Suprapubic skin (tissue), 4 donors: ENCODE measurements around the gene ETV2. TPM values are rescaled to one million over a fixed set of nuclear protein-coding genes. Genes with fewer than 3 reads are reported as not detected.

Experiments used
- DNase-seq, 2 donors: peaks; one replicate each; pipeline ENCODE4 v3.0.0-alpha.2; 2019; ENCODE audit warnings: low spot score in 2 of 2
- H3K27ac ChIP-seq: fragments of 200-600 bp; sonication (generic); one replicate; pipeline ENCODE4 v1.5.1; 2019
- H3K27me3 ChIP-seq: fragments of 200-600 bp; sonication (generic); one replicate; pipeline ENCODE4 v1.5.1; 2019
- H3K36me3 ChIP-seq: fragments of 200-600 bp; sonication (generic); one replicate; pipeline ENCODE4 v1.5.1; 2019
- H3K4me1 ChIP-seq: fragments of 200-600 bp; sonication (generic); one replicate; pipeline ENCODE4 v1.5.1; 2019
- H3K4me3 ChIP-seq: fragments of 200-600 bp; sonication (generic); one replicate; pipeline ENCODE4 v1.5.1; 2019; ENCODE audit warnings: mild to moderate bottlenecking
- H3K9me3 ChIP-seq: fragments of 200-600 bp; sonication (generic); one replicate; pipeline ENCODE4 v1.5.1; 2019
- EP300 ChIP-seq: sonication (generic); formaldehyde crosslinking; IDR thresholded peaks from one replicate; pipeline ENCODE4 v1.6.1; 2017; ENCODE audit warnings: antibody characterized with exemption
- POLR2A ChIP-seq, 2 donors: fragments of 450-650 bp; IDR thresholded peaks; one replicate each; pipeline ENCODE4 v1.6.1; 2017; ENCODE audit warnings: antibody characterized with exemption in 2 of 2, mild to moderate bottlenecking in 2 of 2, moderate library complexity in 2 of 2
- POLR2AphosphoS5 ChIP-seq, 3 donors: sonication (generic); formaldehyde crosslinking; IDR thresholded peaks; one replicate each; pipeline ENCODE4 v1.6.1; 2017; ENCODE audit warnings: antibody characterized with exemption in 3 of 3
- WGBS: methylation state at CpG from one replicate; pipeline ENCODE4 v1.1.5; 2018; 5-methylcytosine and 5-hydroxymethylcytosine counted together
- total RNA-seq, 4 donors: library from RNA; depleted of rRNA; stranded (reverse); fragments of >200 nt; gene quantifications; one replicate each; pipeline ENCODE4 v1.1.0, GENCODE V29; 2016
- TF ChIP-seq, protein P1 (sequence below), 2 donors: fragments of 200-600 bp in 1 of 2; fragments of 450-650 bp in 1 of 2; sonication (generic) in 1 of 2; IDR thresholded peaks; one replicate each; pipeline ENCODE4 v1.5.1; 2016 to 2019; ENCODE audit warnings: antibody characterized with exemption in 2 of 2, mild to moderate bottlenecking in 1 of 2, moderate library complexity in 1 of 2

ETV2 gene
- total RNA-seq, 4 donors from 2014 or later: 1.0 to 4.0 (median 1.9) TPM

DNA sequence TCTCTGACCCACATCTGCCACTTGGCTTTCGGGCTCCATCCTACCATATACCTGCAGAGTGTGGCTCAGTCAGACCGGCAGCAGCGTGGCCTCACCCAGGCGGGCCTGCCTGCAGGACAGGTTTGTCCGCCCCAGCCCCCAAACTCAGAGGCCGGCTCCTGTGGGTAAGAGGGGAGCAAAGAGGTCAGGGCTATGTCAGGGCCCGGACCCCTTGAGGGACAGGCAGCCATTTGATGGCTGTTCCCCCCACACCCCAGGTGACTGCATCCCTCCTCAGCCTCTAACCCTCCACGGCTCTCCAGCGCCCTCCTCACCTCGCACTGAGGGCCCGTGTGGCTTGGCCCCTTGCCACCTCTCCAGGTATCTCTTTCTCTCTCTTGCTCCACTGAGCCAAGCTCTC is 50.5 kb downstream of the ETV2 start:
- no peak for TF ChIP-seq POLR2AphosphoS5 (IDR thresholded peaks at IDR 0.05)
- TF ChIP-seq POLR2A (IDR thresholded peaks at IDR 0.05): no peak
- TF ChIP-seq EP300: no peak
- TF ChIP-seq, protein P1, sequence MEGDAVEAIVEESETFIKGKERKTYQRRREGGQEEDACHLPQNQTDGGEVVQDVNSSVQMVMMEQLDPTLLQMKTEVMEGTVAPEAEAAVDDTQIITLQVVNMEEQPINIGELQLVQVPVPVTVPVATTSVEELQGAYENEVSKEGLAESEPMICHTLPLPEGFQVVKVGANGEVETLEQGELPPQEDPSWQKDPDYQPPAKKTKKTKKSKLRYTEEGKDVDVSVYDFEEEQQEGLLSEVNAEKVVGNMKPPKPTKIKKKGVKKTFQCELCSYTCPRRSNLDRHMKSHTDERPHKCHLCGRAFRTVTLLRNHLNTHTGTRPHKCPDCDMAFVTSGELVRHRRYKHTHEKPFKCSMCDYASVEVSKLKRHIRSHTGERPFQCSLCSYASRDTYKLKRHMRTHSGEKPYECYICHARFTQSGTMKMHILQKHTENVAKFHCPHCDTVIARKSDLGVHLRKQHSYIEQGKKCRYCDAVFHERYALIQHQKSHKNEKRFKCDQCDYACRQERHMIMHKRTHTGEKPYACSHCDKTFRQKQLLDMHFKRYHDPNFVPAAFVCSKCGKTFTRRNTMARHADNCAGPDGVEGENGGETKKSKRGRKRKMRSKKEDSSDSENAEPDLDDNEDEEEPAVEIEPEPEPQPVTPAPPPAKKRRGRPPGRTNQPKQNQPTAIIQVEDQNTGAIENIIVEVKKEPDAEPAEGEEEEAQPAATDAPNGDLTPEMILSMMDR (IDR thresholded peaks at IDR 0.05): no peak
- no peak overlapping the region for H3K4me3 ChIP-seq
- WGBS: 66% methylated on average over 4 of the region's 11 CpGs
- DNase-seq: no peak
- no peak overlapping the region for H3K27ac ChIP-seq
- no peaks in the 10 kb centered on the region for H3K4me1 ChIP-seq
- H3K36me3 ChIP-seq: no peaks in the 10 kb centered on the region
- no peaks in the 10 kb centered on the region for H3K9me3 ChIP-seq
- peaks cover 3% of the 10 kb centered on the region for H3K27me3 ChIP-seq

DNA sequence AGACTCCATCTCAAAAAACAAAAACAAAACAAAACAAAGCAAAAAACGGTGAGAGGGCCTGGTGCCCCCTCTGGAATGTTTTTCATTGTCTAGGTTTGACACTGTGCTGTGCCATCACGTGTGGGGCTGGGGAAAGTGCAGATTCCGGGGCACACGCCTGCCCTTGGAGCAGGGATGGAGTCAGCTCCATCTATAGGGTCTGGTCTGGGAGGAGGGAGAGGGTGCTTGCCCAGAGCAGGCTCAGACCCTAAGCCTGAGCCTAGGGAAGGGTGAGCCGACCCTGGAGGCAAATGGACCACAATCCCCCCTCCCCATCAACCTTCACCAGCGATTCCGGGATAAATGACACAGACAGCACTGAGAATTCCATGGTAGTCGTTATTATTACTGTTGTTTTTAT is 51.9 kb downstream of the ETV2 start:
- Histone ChIP-seq H3K27ac (no peak overlapping the region), H3K4me3 (no peak overlapping the region), H3K27me3 (no peaks in the 10 kb centered on the region), H3K36me3 (no peaks in the 10 kb centered on the region), H3K9me3 (no peaks in the 10 kb centered on the region), H3K4me1 (no peaks in the 10 kb centered on the region)
- WGBS: 18% methylated on average over 8 of the region's 8 CpGs
- TF ChIP-seq, protein P1 (IDR thresholded peaks at IDR 0.05): no peak
- no peak for DNase-seq

DNA sequence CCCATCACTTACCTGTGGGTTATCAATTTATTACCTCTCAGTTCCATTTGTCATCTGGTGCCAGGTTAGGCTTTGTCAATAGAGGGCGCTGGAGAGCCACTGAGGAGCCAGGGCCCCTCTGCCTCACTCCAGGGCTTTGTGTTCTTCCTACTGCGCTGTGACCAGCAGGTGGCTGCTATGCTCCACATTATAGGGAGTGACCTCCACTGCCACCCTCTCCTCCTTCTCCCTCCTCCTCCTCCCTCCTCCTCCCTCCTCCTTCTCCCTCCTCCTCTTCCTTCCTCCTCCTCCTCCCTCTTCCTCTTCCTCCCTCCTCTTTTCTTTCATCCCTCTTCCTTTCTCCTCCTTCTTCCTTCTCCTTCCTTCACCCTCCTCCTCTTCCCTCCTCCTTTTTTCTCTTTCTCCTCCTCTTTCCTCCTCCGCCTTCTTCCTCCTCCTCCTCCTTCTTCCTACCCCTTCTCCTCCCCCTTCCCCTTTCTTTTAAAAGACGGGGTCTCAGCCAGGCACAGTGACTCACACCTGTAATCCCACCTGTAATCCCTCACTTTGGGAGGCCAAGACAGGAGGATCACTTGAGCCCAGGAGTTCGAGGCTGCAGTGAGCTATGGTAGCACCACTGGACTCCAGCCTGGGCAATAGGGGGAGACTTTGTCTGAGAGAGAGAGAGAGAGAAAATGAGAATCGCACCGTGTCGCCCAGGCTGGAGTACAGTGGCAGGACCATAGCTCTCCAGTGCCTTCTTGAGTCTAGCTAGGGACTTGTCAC is 52.5 kb downstream of the ETV2 start:
- Histone ChIP-seq H3K27me3 (no peaks in the 10 kb centered on the region), H3K9me3 (no peaks in the 10 kb centered on the region), H3K36me3 (no peaks in the 10 kb centered on the region), H3K4me1 (no peaks in the 10 kb centered on the region), H3K4me3 (no peak overlapping the region), H3K27ac (no peak overlapping the region)
- peak; percentile 84 to 91 for DNase-seq
- WGBS: 33% methylated on average over 8 of the region's 8 CpGs
- TF ChIP-seq POLR2A (IDR thresholded peaks at IDR 0.05): no peak
- no peak for TF ChIP-seq EP300
- TF ChIP-seq POLR2AphosphoS5 (IDR thresholded peaks at IDR 0.05): no peak
- TF ChIP-seq, protein P1 (IDR thresholded peaks at IDR 0.05): peak; percentile 97 to 98

Other genes starting within 250 kb of the ETV2 start
- under 1 TPM in 3 of 4 donors, not detected in 1; 0.29 to 0.64 (median 0.30) TPM for gene FFAR2, start 193.5 kb upstream of the ETV2 start, total RNA-seq
- gene KRTDAP, start 151.3 kb upstream of the ETV2 start, total RNA-seq: over 10,000 TPM in 2 of 4 donors, 1,000 to 10,000 TPM in 2; 1,056 to 12,237 (median 8,197) TPM
- 1,000 to 10,000 TPM; 2,237 to 6,229 (median 5,437) TPM for gene DMKN, start 128.1 kb upstream of the ETV2 start, total RNA-seq
- 1,000 to 10,000 TPM in 3 of 4 donors, 100 to 1,000 TPM in 1; 308 to 1,594 (median 1,430) TPM for gene SBSN, start 113.4 kb upstream of the ETV2 start, total RNA-seq
- gene GAPDHS, start 108.3 kb upstream of the ETV2 start, total RNA-seq: 1 to 10 TPM; 4.1 to 8.4 (median 6.4) TPM
- gene TMEM147, start 96.1 kb upstream of the ETV2 start, total RNA-seq: 100 to 1,000 TPM in 3 of 4 donors, 10 to 100 TPM in 1; 67.5 to 158 (median 118) TPM
- gene ATP4A, start 78.1 kb upstream of the ETV2 start, total RNA-seq: not detected
- gene PMIS2, start 55.6 kb upstream of the ETV2 start, total RNA-seq: not detected
- 10 to 100 TPM; 14.9 to 18.4 (median 16.4) TPM for gene HAUS5, start 29.0 kb upstream of the ETV2 start, total RNA-seq
- 10 to 100 TPM; 45.1 to 75.9 (median 65.0) TPM for gene RBM42, start 12.7 kb upstream of the ETV2 start, total RNA-seq
- gene COX6B1, start 6.6 kb downstream of the ETV2 start, total RNA-seq: 100 to 1,000 TPM; 449 to 756 (median 626) TPM
- 1 to 10 TPM; 1.5 to 8.3 (median 5.6) TPM for gene UPK1A, start 24.8 kb downstream of the ETV2 start, total RNA-seq
- gene ZBTB32, start 62.8 kb downstream of the ETV2 start, total RNA-seq: not detected
- 10 to 100 TPM; 31.2 to 66.8 (median 45.2) TPM for gene KMT2B, start 76.3 kb downstream of the ETV2 start, total RNA-seq
- gene IGFLR1, start 100.7 kb downstream of the ETV2 start, total RNA-seq: 1 to 10 TPM; 3.3 to 8.5 (median 6.9) TPM
- gene U2AF1L4, start 103.7 kb downstream of the ETV2 start, total RNA-seq: 10 to 100 TPM; 18.8 to 45.5 (median 21.9) TPM
- 10 to 100 TPM; 27.1 to 57.2 (median 42.4) TPM for gene PSENEN, start 103.9 kb downstream of the ETV2 start, total RNA-seq
- gene LIN37, start 106.8 kb downstream of the ETV2 start, total RNA-seq: 10 to 100 TPM; 11.0 to 21.5 (median 20.0) TPM
- gene HSPB6, start 115.3 kb downstream of the ETV2 start, total RNA-seq: 10 to 100 TPM in 1 of 4 donors, 1 to 10 TPM in 3; 4.1 to 13.4 (median 5.5) TPM
- gene PROSER3, start 116.4 kb downstream of the ETV2 start, total RNA-seq: 10 to 100 TPM in 3 of 4 donors, 1 to 10 TPM in 1; 9.6 to 23.8 (median 17.1) TPM
- gene ARHGAP33, start 133.8 kb downstream of the ETV2 start, total RNA-seq: 10 to 100 TPM; 20.6 to 42.7 (median 31.7) TPM
- gene PRODH2, start 171.1 kb downstream of the ETV2 start, total RNA-seq: not detected
- gene NPHS1, start 210.8 kb downstream of the ETV2 start, total RNA-seq: not detected
- not detected for gene KIRREL2, start 215.2 kb downstream of the ETV2 start, total RNA-seq
- 1 to 10 TPM in 2 of 4 donors, under 1 TPM in 2; 0.64 to 1.6 (median 0.96) TPM for gene APLP1, start 226.8 kb downstream of the ETV2 start, total RNA-seq